HepG2 (cell line): Measurements from ENCODE around the gene VAPB. TPM values are rescaled to one million over a fixed set of nuclear protein-coding genes. Genes with fewer than 3 reads are reported as not detected.

Source experiments
- ATF7-NPFF ChIP-seq: sonication (generic); formaldehyde crosslinking; IDR thresholded peaks from 2 replicates; pipeline ENCODE4 v1.8.1; 2023; ENCODE audit warnings: mild to moderate bottlenecking, low read depth, missing genetic modification reagents, moderate library complexity
- CAMTA2 ChIP-seq: sonication (generic); formaldehyde crosslinking; IDR thresholded peaks from 2 replicates; pipeline ENCODE4 v1.4.0; 2020; ENCODE audit warnings: mild to moderate bottlenecking, missing genetic modification reagents, borderline replicate concordance
- HOXA7 ChIP-seq: sonication (generic); formaldehyde crosslinking; IDR thresholded peaks from 2 replicates; pipeline ENCODE4 v1.8.1; 2022; ENCODE audit warnings: mild to moderate bottlenecking, missing genetic modification reagents, moderate library complexity
- KMT2B ChIP-seq: IDR thresholded peaks from 2 replicates; pipeline ENCODE4 v1.6.1; 2016; ENCODE audit warnings: missing genetic modification reagents, missing compliant biosample characterization
- MAFF ChIP-seq: IDR thresholded peaks from 2 replicates; pipeline ENCODE4 v1.6.1; 2011; ENCODE audit warnings: low read depth, low read length, improper control_type of control experiment
- MYNN ChIP-seq: sonication (generic); formaldehyde crosslinking; IDR thresholded peaks from 2 replicates; pipeline ENCODE4 v1.4.0; 2020; ENCODE audit warnings: mild to moderate bottlenecking, low read depth, missing genetic modification reagents
- PCBP1 ChIP-seq: fragments of 200-400 bp; formaldehyde crosslinking; IDR thresholded peaks from 2 replicates; pipeline ENCODE4 v1.6.1; 2017; ENCODE audit warnings: mild to moderate bottlenecking, low read depth, low read length, borderline replicate concordance
- PHF20 ChIP-seq: sonication (generic); formaldehyde crosslinking; IDR thresholded peaks from 2 replicates; pipeline ENCODE4 v1.5.0; 2020; ENCODE audit warnings: mild to moderate bottlenecking, missing genetic modification reagents
- SMAD1 ChIP-seq: sonication (generic); formaldehyde crosslinking; IDR thresholded peaks from 2 replicates; pipeline ENCODE4 v1.4.0; 2020; ENCODE audit warnings: missing genetic modification reagents, low read depth, mild to moderate bottlenecking, borderline replicate concordance
- SRY ChIP-seq: sonication (generic); formaldehyde crosslinking; IDR thresholded peaks from 2 replicates; pipeline ENCODE4 v1.8.0; 2022; ENCODE audit warnings: mild to moderate bottlenecking, missing genetic modification reagents
- STAT5B ChIP-seq: sonication (generic); formaldehyde crosslinking; IDR thresholded peaks from 2 replicates; pipeline ENCODE4 v1.4.0; 2020; ENCODE audit warnings: missing genetic modification reagents
- ZBTB3 ChIP-seq: sonication (generic); formaldehyde crosslinking; IDR thresholded peaks from 2 replicates; pipeline ENCODE4 v1.4.0; 2020; ENCODE audit warnings: low read depth, mild to moderate bottlenecking, moderate library complexity, missing genetic modification reagents, borderline replicate concordance
- ZNF232 ChIP-seq: sonication (generic); formaldehyde crosslinking; IDR thresholded peaks from 2 replicates; pipeline ENCODE4 v1.4.0; 2020; ENCODE audit warnings: missing genetic modification reagents, borderline replicate concordance
- ZNF292 ChIP-seq: sonication (generic); formaldehyde crosslinking; IDR thresholded peaks from 2 replicates; pipeline ENCODE4 v1.8.1; 2022; ENCODE audit warnings: mild to moderate bottlenecking, low read depth, missing genetic modification reagents, borderline replicate concordance
- ZNF547 ChIP-seq: sonication (generic); formaldehyde crosslinking; IDR thresholded peaks from 2 replicates; pipeline ENCODE4 v1.5.1; 2020; ENCODE audit warnings: mild to moderate bottlenecking, missing genetic modification reagents
- ZNF563 ChIP-seq: sonication (generic); formaldehyde crosslinking; IDR thresholded peaks from 2 replicates; pipeline ENCODE4 v1.8.0; 2022; ENCODE audit warnings: mild to moderate bottlenecking, moderate library complexity, missing genetic modification reagents
- ZNF672 ChIP-seq: sonication (generic); formaldehyde crosslinking; IDR thresholded peaks from 2 replicates; pipeline ENCODE4 v1.8.1; 2022; ENCODE audit warnings: missing genetic modification reagents
- ZNF737 ChIP-seq: sonication (generic); formaldehyde crosslinking; IDR thresholded peaks from 2 replicates; pipeline ENCODE4 v1.5.0; 2020; ENCODE audit warnings: missing genetic modification reagents, mild to moderate bottlenecking, borderline replicate concordance
- polyA plus RNA-seq, 8 experiments: library from polyadenylated mRNA; depleted of rRNA in 3 of 8; stranded (reverse) in 7 of 8; unstranded in 1 of 8; fragments of >200 nt; fragmentation: Illumina TruSeq in 4 of 8; extraction: Trizol in 4 of 8; gene quantifications; 2 replicates each; pipeline versions ENCODE4 v1.2.1 to v1.2.3, GENCODE V29; 2011 to 2016; ENCODE audit warnings: low read depth in 4 of 8, missing spikeins in 1 of 8, mixed read lengths in 1 of 8; ENCODE audit not compliant: insufficient read depth in 1 of 8
- total RNA-seq, 5 experiments: library from RNA; depleted of rRNA; stranded (reverse); fragments of >200 nt; fragmentation: Illumina TruSeq; extraction: Trizol; gene quantifications; 2 replicates each; pipeline ENCODE4 v1.2.3, GENCODE V29; 2016; ENCODE audit warnings: low read depth in 1 of 5
- TF ChIP-seq, protein P1 (sequence below), 2 experiments: fragments of 450-650 bp in 1 of 2; sonication (generic) in 1 of 2; formaldehyde crosslinking; IDR thresholded peaks; 2 replicates each; pipeline versions ENCODE4 v1.5.0 to v1.8.0; 2020 to 2022; ENCODE audit warnings: mild to moderate bottlenecking in 1 of 2, missing genetic modification reagents in 1 of 2
- TF ChIP-seq, protein P2 (sequence below), 2 experiments: sonication (generic) in 1 of 2; formaldehyde crosslinking in 1 of 2; IDR thresholded peaks; 2 replicates each; pipeline versions ENCODE4 v1.4.0 to v1.6.1; 2018 to 2020; ENCODE audit warnings: missing genetic modification reagents in 2 of 2, borderline replicate concordance in 1 of 2, low read depth in 1 of 2, mild to moderate bottlenecking in 1 of 2, missing biosample characterization in 1 of 2
- TF ChIP-seq, protein P3 (sequence below): sonication (generic); formaldehyde crosslinking; IDR thresholded peaks from 2 replicates; pipeline ENCODE4 v1.8.1; 2023; ENCODE audit warnings: mild to moderate bottlenecking, inconsistent platforms, moderate library complexity, missing genetic modification reagents, borderline replicate concordance
- TF ChIP-seq, protein P4 (sequence below): sonication (generic); formaldehyde crosslinking; IDR thresholded peaks from 2 replicates; pipeline ENCODE4 v1.8.0; 2022; ENCODE audit warnings: missing genetic modification reagents, low read depth, mild to moderate bottlenecking, borderline replicate concordance
- TF ChIP-seq, protein P5 (sequence below): sonication (generic); formaldehyde crosslinking; IDR thresholded peaks from 2 replicates; pipeline ENCODE4 v1.8.0; 2022; ENCODE audit warnings: mild to moderate bottlenecking, missing genetic modification reagents, borderline replicate concordance

The VAPB gene
- total and polyA plus RNA-seq, 2 of the 13 experiments (the other 11 are each of a cell fraction or from before 2014, with no cell fraction given), result 18.6 to 48.5 TPM

DNA sequence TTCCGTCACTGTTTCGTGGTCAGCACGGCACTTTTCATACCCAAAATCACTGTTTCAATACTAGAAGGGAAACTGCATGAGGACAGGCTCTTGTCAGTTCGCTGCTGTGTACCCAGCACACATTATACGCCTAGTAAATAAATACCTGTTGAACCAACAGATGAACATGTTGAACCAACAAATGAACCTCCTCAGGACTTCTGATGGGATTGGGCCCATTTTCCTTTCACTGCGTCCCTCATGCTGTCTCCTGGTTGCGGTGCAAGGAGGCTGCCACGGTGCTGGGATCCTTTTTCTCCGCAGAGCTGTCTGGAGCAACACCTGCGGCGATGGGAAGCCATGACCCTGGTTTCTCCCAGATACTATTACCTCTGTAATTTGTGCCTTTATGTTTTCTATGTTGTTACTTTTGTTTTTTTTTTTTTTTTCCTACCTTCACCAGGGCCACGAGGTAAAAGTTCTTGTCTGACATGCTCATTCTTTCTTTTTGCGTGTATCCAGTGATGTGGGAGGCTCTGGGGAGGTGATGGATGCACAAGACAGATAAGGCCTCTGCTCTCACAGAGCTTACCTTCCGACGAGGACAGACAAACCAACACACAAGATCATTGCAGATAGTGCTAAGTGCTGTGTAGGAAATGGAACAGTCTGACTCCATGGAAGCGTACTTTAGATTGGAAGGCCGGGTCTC lies 1.1 kb downstream of the VAPB start (continued):
- TF ChIP-seq PCBP1, result no peak
- no peak for TF ChIP-seq ZNF563 (CRISPR knock-in tag)
- TF ChIP-seq HOXA7 (CRISPR knock-in tag), result peak; percentile 80; the same call in 1 of the 2 replicates
- TF ChIP-seq MYNN (CRISPR knock-in tag), result no peak
- TF ChIP-seq SRY (CRISPR knock-in tag), result no peak; the same call in 1 of the 2 replicates
- no peak for TF ChIP-seq STAT5B
- 0 out of 2 replicates have a peak, but pooled peaks have one; percentile 39 for TF ChIP-seq ZNF672 (CRISPR knock-in tag)
- no peak for TF ChIP-seq SMAD1 (CRISPR knock-in tag)
- TF ChIP-seq, protein P1, sequence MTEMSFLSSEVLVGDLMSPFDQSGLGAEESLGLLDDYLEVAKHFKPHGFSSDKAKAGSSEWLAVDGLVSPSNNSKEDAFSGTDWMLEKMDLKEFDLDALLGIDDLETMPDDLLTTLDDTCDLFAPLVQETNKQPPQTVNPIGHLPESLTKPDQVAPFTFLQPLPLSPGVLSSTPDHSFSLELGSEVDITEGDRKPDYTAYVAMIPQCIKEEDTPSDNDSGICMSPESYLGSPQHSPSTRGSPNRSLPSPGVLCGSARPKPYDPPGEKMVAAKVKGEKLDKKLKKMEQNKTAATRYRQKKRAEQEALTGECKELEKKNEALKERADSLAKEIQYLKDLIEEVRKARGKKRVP (CRISPR knock-in tag; IDR thresholded peaks at IDR 0.05), result peak in 1 of 2 experiments; percentile 28; a peak in 1 of 4 replicates
- no peak for TF ChIP-seq ZNF232 (CRISPR knock-in tag)
- TF ChIP-seq, protein P2, sequence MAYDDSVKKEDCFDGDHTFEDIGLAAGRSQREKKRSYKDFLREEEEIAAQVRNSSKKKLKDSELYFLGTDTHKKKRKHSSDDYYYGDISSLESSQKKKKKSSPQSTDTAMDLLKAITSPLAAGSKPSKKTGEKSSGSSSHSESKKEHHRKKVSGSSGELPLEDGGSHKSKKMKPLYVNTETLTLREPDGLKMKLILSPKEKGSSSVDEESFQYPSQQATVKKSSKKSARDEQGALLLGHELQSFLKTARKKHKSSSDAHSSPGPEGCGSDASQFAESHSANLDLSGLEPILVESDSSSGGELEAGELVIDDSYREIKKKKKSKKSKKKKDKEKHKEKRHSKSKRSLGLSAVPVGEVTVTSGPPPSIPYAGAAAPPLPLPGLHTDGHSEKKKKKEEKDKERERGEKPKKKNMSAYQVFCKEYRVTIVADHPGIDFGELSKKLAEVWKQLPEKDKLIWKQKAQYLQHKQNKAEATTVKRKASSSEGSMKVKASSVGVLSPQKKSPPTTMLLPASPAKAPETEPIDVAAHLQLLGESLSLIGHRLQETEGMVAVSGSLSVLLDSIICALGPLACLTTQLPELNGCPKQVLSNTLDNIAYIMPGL (CRISPR knock-in tag; IDR thresholded peaks at IDR 0.05; ENCODE audit: borderline replicate concordance in 1 of 2, low read depth in 1 of 2), result no peak
- TF ChIP-seq ZNF292 (CRISPR knock-in tag), result no peak
- TF ChIP-seq, protein P3, sequence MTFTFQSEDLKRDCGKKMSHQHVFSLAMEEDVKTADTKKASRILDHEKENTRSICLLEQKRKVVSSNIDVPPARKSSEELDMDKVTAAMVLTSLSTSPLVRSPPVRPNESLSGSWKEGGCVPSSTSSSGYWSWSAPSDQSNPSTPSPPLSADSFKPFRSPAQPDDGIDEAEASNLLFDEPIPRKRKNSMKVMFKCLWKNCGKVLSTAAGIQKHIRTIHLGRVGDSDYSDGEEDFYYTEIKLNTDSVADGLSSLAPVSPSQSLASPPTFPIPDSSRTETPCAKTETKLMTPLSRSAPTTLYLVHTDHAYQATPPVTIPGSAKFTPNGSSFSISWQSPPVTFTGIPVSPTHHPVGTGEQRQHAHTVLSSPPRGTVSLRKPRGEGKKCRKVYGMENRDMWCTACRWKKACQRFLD, result no peak
- peak; percentile 12; the same call in 1 of the 2 replicates for TF ChIP-seq PHF20 (CRISPR knock-in tag)
- 0 out of 2 replicates have a peak, but pooled peaks have one; percentile 9 for TF ChIP-seq ZNF547 (CRISPR knock-in tag)
- no peak for TF ChIP-seq MAFF
- no peak for TF ChIP-seq ATF7-NPFF
- TF ChIP-seq, protein P4, sequence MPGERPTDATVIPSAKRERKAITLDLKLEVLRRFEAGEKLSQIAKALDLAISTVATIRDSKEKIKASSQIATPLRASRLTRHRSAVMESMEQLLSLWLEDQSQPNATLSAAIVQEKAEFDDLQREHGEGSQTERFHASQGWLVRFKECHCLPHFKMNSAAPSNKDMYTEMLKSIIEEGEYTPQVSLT (CRISPR knock-in tag), result no peak
- TF ChIP-seq KMT2B (CRISPR knock-in tag), result no peak
- TF ChIP-seq ZBTB3 (CRISPR knock-in tag), result no peak
- TF ChIP-seq, protein P5, sequence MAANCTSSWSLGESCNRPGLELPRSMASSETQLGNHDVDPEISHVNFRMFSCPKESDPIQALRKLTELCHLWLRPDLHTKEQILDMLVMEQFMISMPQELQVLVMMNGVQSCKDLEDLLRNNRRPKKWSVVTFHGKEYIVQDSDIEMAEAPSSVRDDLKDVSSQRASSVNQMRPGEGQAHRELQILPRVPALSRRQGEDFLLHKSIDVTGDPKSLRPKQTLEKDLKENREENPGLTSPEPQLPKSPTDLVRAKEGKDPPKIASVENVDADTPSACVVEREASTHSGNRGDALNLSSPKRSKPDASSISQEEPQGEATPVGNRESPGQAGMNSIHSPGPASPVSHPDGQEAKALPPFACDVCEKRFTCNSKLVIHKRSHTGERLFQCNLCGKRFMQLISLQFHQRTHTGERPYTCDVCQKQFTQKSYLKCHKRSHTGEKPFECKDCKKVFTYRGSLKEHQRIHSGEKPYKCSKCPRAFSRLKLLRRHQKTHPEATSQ (CRISPR knock-in tag), result no peak
- peak; percentile 68; the same call in 1 of the 2 replicates for TF ChIP-seq ZNF737 (CRISPR knock-in tag)
- peak; percentile 38; the same call in 1 of the 2 replicates for TF ChIP-seq CAMTA2 (CRISPR knock-in tag)
